Skin of body (tissue), 2 donors: ENCODE data around the gene CHST2. TPM values are rescaled to one million over a fixed set of nuclear protein-coding genes. Genes with fewer than 3 reads are reported as not detected.

ENCODE experiments used
- DNase-seq: peaks from one replicate; lab custom pipeline; 2025; lab: John Stamatoyannopoulos, UW
- total RNA-seq: library from RNA; depleted of rRNA; stranded (reverse); fragments of >200 nt; gene quantifications from one replicate; pipeline ENCODE4 v1.2.3, GENCODE V29; 2014

The CHST2 gene
- total RNA-seq, 1 donor from 2014 or later = 16.8 TPM

GRCh38 chr3:143128227-143128955, 8.8 kb downstream of the CHST2 start:
- no peak for DNase-seq

- DNase-seq = no peak
Measured at GRCh38 chr3:143132246-143132980, 12.8 kb downstream of the CHST2 start.

- no peak for DNase-seq
Measured at GRCh38 chr3:143134471-143134870, 14.9 kb downstream of the CHST2 start.

GRCh38 chr3:143135150-143135549, 15.6 kb downstream of the CHST2 start:
- DNase-seq = peak; percentile 14

- DNase-seq = no peak
Measured at GRCh38 chr3:143137435-143138036, 18.0 kb downstream of the CHST2 start.

- no peak for DNase-seq
Measured at GRCh38 chr3:143138953-143139352, 19.4 kb downstream of the CHST2 start.

- no peak for DNase-seq
Measured at GRCh38 chr3:143139762-143140161, 20.2 kb downstream of the CHST2 start.

- DNase-seq = no peak
Measured at GRCh38 chr3:143140550-143140949, 21.0 kb downstream of the CHST2 start.

GRCh38 chr3:143142354-143142753, 22.8 kb downstream of the CHST2 start:
- no peak for DNase-seq

- no peak for DNase-seq
Measured at GRCh38 chr3:143145906-143146305, 26.3 kb downstream of the CHST2 start.

- DNase-seq = no peak
Measured at GRCh38 chr3:143146486-143147274, 27.1 kb downstream of the CHST2 start.

- DNase-seq = no peak
Measured at GRCh38 chr3:143147707-143148106, 28.1 kb downstream of the CHST2 start.

GRCh38 chr3:143150071-143150470, 30.5 kb downstream of the CHST2 start:
- DNase-seq = no peak

- DNase-seq = peak; percentile 96
Measured at GRCh38 chr3:143151004-143151731, 31.6 kb downstream of the CHST2 start.

- DNase-seq = no peak
Measured at GRCh38 chr3:143152043-143152442, 32.5 kb downstream of the CHST2 start.

GRCh38 chr3:143155756-143156155, 36.2 kb downstream of the CHST2 start:
- no peak for DNase-seq

- DNase-seq = no peak
Measured at GRCh38 chr3:143158014-143158988, 38.7 kb downstream of the CHST2 start.

GRCh38 chr3:143160437-143160836, 40.9 kb downstream of the CHST2 start:
- no peak for DNase-seq

- DNase-seq = no peak
Measured at GRCh38 chr3:143163562-143164100, 44.1 kb downstream of the CHST2 start.
